Mesendoderm (in vitro differentiated cells): ENCODE results near the gene ECPAS.

Experiments used
- DNase-seq: peaks from one replicate; pipeline ENCODE4 v3.0.0; 2013
- H2AK5ac ChIP-seq: 2 replicates; pipeline ENCODE4 v1.6.1; 2013; ENCODE audit warnings: low read length, inconsistent platforms
- H2BK120ac ChIP-seq: 2 replicates; pipeline ENCODE4 v1.6.1; 2013; ENCODE audit warnings: low read depth, mild to moderate bottlenecking, low read length, moderate library complexity, mixed read lengths
- H2BK15ac ChIP-seq: replicated peaks from 2 replicates; pipeline ENCODE4 v1.6.1; 2013; ENCODE audit warnings: low read depth, mild to moderate bottlenecking, moderate library complexity
- H2BK5ac ChIP-seq: 2 replicates; pipeline ENCODE4 v1.6.1; 2013; ENCODE audit warnings: low read length, inconsistent platforms
- H3K18ac ChIP-seq: 2 replicates; pipeline ENCODE4 v1.6.1; 2013; ENCODE audit warnings: mild to moderate bottlenecking, low read length, mixed read lengths
- H3K23ac ChIP-seq: one replicate; pipeline ENCODE4 v1.6.1; 2013; ENCODE audit warnings: low read length
- H3K27ac ChIP-seq: 2 replicates; pipeline ENCODE4 v1.5.1; 2013; ENCODE audit warnings: low read depth, mild to moderate bottlenecking, inconsistent platforms, low read length, moderate library complexity
- H3K27me3 ChIP-seq: 2 replicates; pipeline ENCODE4 v1.6.1; 2013; ENCODE audit warnings: low read length, control low read depth, mild to moderate bottlenecking, inconsistent platforms; ENCODE audit not compliant: insufficient read depth, poor library complexity
- H3K36me3 ChIP-seq: 2 replicates; pipeline ENCODE4 v1.6.1; 2013; ENCODE audit warnings: low read length, inconsistent platforms; ENCODE audit not compliant: control insufficient read depth, insufficient read depth
- H3K4ac ChIP-seq: one replicate; pipeline ENCODE4 v1.6.1; 2013; ENCODE audit warnings: low read depth, mild to moderate bottlenecking, low read length, moderate library complexity
- H3K4me1 ChIP-seq: 2 replicates; pipeline ENCODE4 v1.6.1; 2013; ENCODE audit warnings: low read depth, low read length, inconsistent platforms; ENCODE audit not compliant: control insufficient read depth
- H3K4me2 ChIP-seq: 2 replicates; pipeline ENCODE4 v1.6.1; 2013; ENCODE audit warnings: low read length
- H3K4me3 ChIP-seq: 2 replicates; pipeline ENCODE4 v1.5.1; 2013; ENCODE audit warnings: mild to moderate bottlenecking, low read length
- H3K56ac ChIP-seq: one replicate; pipeline ENCODE4 v1.6.1; 2013; ENCODE audit warnings: low read length
- H3K79me1 ChIP-seq: 2 replicates; pipeline ENCODE4 v1.6.1; 2013; ENCODE audit warnings: low read length, inconsistent platforms
- H3K79me2 ChIP-seq: 2 replicates; pipeline ENCODE4 v1.6.1; 2013; ENCODE audit warnings: mild to moderate bottlenecking, low read length; ENCODE audit not compliant: control insufficient read depth, insufficient read depth
- H3K9ac ChIP-seq: 2 replicates; pipeline ENCODE4 v1.6.1; 2013; ENCODE audit warnings: low read length, inconsistent platforms
- H4K5ac ChIP-seq: one replicate; pipeline ENCODE4 v1.6.1; 2013; ENCODE audit warnings: low read length
- H4K8ac ChIP-seq: one replicate; pipeline ENCODE4 v1.6.1; 2013; ENCODE audit warnings: low read depth, mild to moderate bottlenecking, control low read depth, low read length, moderate library complexity
- WGBS: extraction: QIAGEN DNeasy Blood & Tissue Kit; methylation state at CpG from one replicate; pipeline ENCODE4 v1.1.7; 2013; ENCODE audit warnings: low lambda C conversion rate, missing lambda C conversion rate; ENCODE audit not compliant: insufficient coverage; ENCODE audit errors: extremely low coverage; 5-methylcytosine and 5-hydroxymethylcytosine counted together

ECPAS gene

DNA sequence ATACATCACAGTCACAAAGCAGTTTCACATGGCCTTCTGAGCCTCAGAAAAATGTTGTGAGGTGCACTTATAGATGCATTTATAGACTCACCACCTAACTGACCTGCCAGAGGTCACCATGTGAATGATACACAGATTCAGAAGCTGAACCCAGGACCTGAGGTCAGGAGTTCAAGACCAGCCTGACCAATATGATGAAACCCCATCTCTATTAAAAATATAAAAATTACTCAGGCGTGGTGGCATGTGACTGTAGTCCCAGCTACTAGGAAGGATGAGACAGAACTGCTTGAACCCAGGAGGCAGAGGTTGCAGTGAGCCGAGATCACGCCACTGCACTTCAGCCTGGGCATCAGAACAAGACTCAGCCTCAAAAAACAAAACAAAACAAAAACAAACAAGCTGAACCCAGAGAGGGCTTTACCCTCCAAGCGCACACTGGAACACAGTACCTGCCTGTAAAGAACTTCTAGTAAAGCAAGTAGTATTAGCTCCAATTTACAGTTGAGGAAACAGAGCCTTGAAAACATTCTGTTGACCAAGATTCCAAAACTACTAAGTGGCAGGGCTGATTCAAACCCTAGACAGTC lies 16.3 kb downstream of the ECPAS start:
- Histone ChIP-seq H3K18ac (no peak overlapping the region), H2AK5ac (no peak overlapping the region), H2BK120ac (no peak overlapping the region), H3K56ac (no peak overlapping the region), H3K23ac (no peak overlapping the region), H2BK15ac (no peak overlapping the region), H3K27me3 (no peaks in the 10 kb centered on the region), H3K79me1 (peaks cover 8% of the 10 kb centered on the region), H2BK5ac (no peak overlapping the region), H4K8ac (no peak overlapping the region), H3K4me2 (no peak overlapping the region), H3K79me2 (peaks cover 65% of the 10 kb centered on the region), H3K4me3 (no peak overlapping the region), H3K9ac (no peak overlapping the region), H3K4me1 (no peaks in the 10 kb centered on the region), H4K5ac (no peak overlapping the region), H3K27ac (no peak overlapping the region), H3K4ac (no peak overlapping the region), H3K36me3 (no peaks in the 10 kb centered on the region)
- DNase-seq, result no peak
- WGBS, result no CpG with 5 or more reads among the region's 4 CpGs

GRCh38 chr9:111463048-111463447 lies 21.1 kb downstream of the ECPAS start:
- no CpG with 5 or more reads among the region's 2 CpGs for WGBS
- Histone ChIP-seq H4K5ac (no peak overlapping the region), H3K4me2 (no peak overlapping the region), H3K79me1 (peaks cover 9% of the 10 kb centered on the region), H3K9ac (no peak overlapping the region), H3K18ac (no peak overlapping the region), H3K79me2 (peaks cover 54% of the 10 kb centered on the region), H3K23ac (no peak overlapping the region), H2AK5ac (no peak overlapping the region), H3K27me3 (no peaks in the 10 kb centered on the region), H3K4me3 (no peak overlapping the region), H2BK5ac (no peak overlapping the region), H2BK15ac (no peak overlapping the region), H3K4ac (no peak overlapping the region), H3K56ac (no peak overlapping the region), H3K4me1 (peaks cover 4% of the 10 kb centered on the region), H4K8ac (no peak overlapping the region), H3K27ac (no peak overlapping the region), H3K36me3 (no peaks in the 10 kb centered on the region), H2BK120ac (no peak overlapping the region)
- DNase-seq, result no peak

GRCh38 chr9:111458139-111459009 lies 25.8 kb downstream of the ECPAS start:
- no peak overlapping the region for H3K9ac ChIP-seq
- no peak overlapping the region for H2AK5ac ChIP-seq
- H4K8ac ChIP-seq, result no peak overlapping the region
- H3K4me3 ChIP-seq, result no peak overlapping the region
- H3K79me2 ChIP-seq, result peaks cover 48% of the 10 kb centered on the region
- WGBS, result no CpG with 5 or more reads among the region's 7 CpGs
- no peak overlapping the region for H4K5ac ChIP-seq
- no peaks in the 10 kb centered on the region for H3K27me3 ChIP-seq
- H2BK120ac ChIP-seq, result no peak overlapping the region
- peak; percentile 64 for DNase-seq
- no peak overlapping the region for H3K23ac ChIP-seq
- peaks cover 16% of the 10 kb centered on the region for H3K79me1 ChIP-seq
- H3K27ac ChIP-seq, result no peak overlapping the region
- no peak overlapping the region for H2BK5ac ChIP-seq
- H3K4ac ChIP-seq, result no peak overlapping the region
- no peak overlapping the region for H3K18ac ChIP-seq
- no peak overlapping the region for H2BK15ac ChIP-seq
- H3K4me2 ChIP-seq, result no peak overlapping the region
- peaks cover 11% of the 10 kb centered on the region for H3K4me1 ChIP-seq
- no peak overlapping the region for H3K56ac ChIP-seq
- H3K36me3 ChIP-seq, result no peaks in the 10 kb centered on the region

- Histone ChIP-seq H2BK15ac (no peak overlapping the region), H3K4ac (no peak overlapping the region), H3K79me1 (peaks cover 18% of the 10 kb centered on the region), H3K27ac (no peak overlapping the region), H3K23ac (no peak overlapping the region), H3K56ac (peak overlapping the region; percentile 31), H2BK120ac (no peak overlapping the region), H2AK5ac (no peak overlapping the region), H3K79me2 (peaks cover 50% of the 10 kb centered on the region), H2BK5ac (peak overlapping the region; percentile 20), H4K5ac (no peak overlapping the region), H4K8ac (no peak overlapping the region), H3K9ac (no peak overlapping the region), H3K27me3 (no peaks in the 10 kb centered on the region), H3K4me3 (no peak overlapping the region), H3K36me3 (no peaks in the 10 kb centered on the region), H3K18ac (no peak overlapping the region), H3K4me1 (peaks cover 11% of the 10 kb centered on the region), H3K4me2 (no peak overlapping the region)
- no CpG with 5 or more reads among the region's 2 CpGs for WGBS
- peak; percentile 43 for DNase-seq
These were observed 27.7 kb downstream of the ECPAS start for GRCh38 chr9:111456529-111456928.

- H3K36me3 ChIP-seq, result no peaks in the 10 kb centered on the region
- H3K27me3 ChIP-seq, result no peaks in the 10 kb centered on the region
- H4K8ac ChIP-seq, result no peak overlapping the region
- no peak overlapping the region for H3K18ac ChIP-seq
- DNase-seq, result no peak
- H2BK120ac ChIP-seq, result no peak overlapping the region
- H3K23ac ChIP-seq, result no peak overlapping the region
- H3K56ac ChIP-seq, result no peak overlapping the region
- H3K79me1 ChIP-seq, result peaks cover 18% of the 10 kb centered on the region
- peaks cover 45% of the 10 kb centered on the region for H3K79me2 ChIP-seq
- no peak overlapping the region for H3K4ac ChIP-seq
- H3K27ac ChIP-seq, result no peak overlapping the region
- no peak overlapping the region for H2BK5ac ChIP-seq
- no peak overlapping the region for H3K9ac ChIP-seq
- peaks cover 11% of the 10 kb centered on the region for H3K4me1 ChIP-seq
- H4K5ac ChIP-seq, result no peak overlapping the region
- H3K4me2 ChIP-seq, result no peak overlapping the region
- H2AK5ac ChIP-seq, result no peak overlapping the region
- no peak overlapping the region for H2BK15ac ChIP-seq
- H3K4me3 ChIP-seq, result no peak overlapping the region
- WGBS, result no CpG with 5 or more reads among the region's 2 CpGs
These were observed 28.5 kb downstream of the ECPAS start for GRCh38 chr9:111455638-111456037.
